VCaP (cell line): ENCODE data around the gene GTPBP1.
A peak's percentile ranks its signal among the peaks of the same experiment; 100 is the strongest.

Experiments
- H3K27ac ChIP-seq: fragments of 450-650 bp; 2 replicates; pipeline ENCODE4 v1.5.1; 2017
- TF ChIP-seq, protein P1 (sequence below): fragments of 450-650 bp; conservative IDR thresholded peaks from 2 replicates; pipeline ENCODE4 v1.5.1; 2017; ENCODE audit warnings: mild to moderate bottlenecking, moderate library complexity

The GTPBP1 gene

DNA sequence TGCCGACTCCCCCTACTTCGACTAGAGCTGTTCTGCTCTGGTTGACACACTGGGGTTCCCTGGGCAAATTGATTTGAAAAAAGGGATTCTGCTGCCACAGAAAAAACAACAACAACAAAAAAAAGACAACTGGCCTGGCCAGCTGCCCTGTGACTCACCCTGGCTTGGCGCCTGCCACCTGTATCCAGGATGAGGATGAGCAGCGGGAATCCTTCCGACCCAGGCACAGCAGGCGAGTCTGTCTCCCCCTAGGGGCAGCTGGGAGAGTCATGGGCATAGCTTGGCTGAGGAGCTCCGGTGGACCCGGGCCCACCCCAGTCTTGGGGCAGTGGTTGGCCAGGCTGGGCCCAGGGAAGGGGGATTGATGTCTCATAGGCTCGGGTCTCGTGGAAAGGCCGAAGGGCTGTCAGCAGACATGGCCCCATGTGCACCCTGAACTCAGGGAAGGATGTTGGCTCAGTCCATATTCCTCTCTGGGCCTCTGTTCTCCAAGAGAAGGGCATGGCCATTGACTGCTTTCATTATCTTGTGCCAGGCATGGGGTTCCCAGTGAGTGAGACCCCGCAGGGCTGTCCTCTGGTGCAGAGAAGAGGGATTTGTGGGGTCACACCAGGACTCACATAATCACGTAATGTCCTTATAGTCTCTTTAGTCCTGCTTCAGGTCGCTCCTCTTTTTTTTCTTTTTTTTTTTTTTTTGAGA is 60.5 kb downstream of the GTPBP1 start:
- TF ChIP-seq, protein P1, sequence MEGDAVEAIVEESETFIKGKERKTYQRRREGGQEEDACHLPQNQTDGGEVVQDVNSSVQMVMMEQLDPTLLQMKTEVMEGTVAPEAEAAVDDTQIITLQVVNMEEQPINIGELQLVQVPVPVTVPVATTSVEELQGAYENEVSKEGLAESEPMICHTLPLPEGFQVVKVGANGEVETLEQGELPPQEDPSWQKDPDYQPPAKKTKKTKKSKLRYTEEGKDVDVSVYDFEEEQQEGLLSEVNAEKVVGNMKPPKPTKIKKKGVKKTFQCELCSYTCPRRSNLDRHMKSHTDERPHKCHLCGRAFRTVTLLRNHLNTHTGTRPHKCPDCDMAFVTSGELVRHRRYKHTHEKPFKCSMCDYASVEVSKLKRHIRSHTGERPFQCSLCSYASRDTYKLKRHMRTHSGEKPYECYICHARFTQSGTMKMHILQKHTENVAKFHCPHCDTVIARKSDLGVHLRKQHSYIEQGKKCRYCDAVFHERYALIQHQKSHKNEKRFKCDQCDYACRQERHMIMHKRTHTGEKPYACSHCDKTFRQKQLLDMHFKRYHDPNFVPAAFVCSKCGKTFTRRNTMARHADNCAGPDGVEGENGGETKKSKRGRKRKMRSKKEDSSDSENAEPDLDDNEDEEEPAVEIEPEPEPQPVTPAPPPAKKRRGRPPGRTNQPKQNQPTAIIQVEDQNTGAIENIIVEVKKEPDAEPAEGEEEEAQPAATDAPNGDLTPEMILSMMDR, result peak; percentile 85
- H3K27ac ChIP-seq, result no peak overlapping the region

DNA sequence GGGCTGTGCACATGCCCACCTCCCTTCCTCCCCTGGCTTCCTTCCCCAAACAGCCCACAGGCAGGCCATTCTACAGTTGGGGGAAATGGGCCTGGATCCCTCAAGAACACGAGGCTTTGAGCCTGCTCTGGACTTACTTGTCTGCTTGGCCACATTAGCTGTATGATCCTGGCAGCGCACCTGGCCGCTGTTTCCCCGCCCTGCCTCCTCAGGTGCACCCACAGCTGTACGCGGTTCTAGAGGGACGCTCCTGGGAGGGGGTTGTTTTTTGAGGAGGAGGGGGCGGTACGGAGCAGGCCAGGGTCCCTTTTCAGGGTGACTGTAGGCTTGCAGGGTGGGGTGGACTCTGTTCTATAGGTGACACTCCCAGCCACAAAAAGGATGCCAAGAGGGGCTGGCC is 61.6 kb downstream of the GTPBP1 start:
- TF ChIP-seq, protein P1, result no peak
- H3K27ac ChIP-seq, result no peak overlapping the region

GRCh38 chr22:38768036-38768435 is 62.3 kb downstream of the GTPBP1 start:
- TF ChIP-seq, protein P1, result no peak

GRCh38 chr22:38770257-38770949 is 64.7 kb downstream of the GTPBP1 start:
- H3K27ac ChIP-seq, result no peak overlapping the region
- TF ChIP-seq, protein P1, result no peak

More at GRCh38 chr22:38768036-38768435, 62.3 kb downstream of the GTPBP1 start:
- no peak overlapping the region for H3K27ac ChIP-seq

- TF ChIP-seq, protein P1, result no peak
- no peak overlapping the region for H3K27ac ChIP-seq
Observed at GRCh38 chr22:38772623-38772873, 66.8 kb downstream of the GTPBP1 start.

GRCh38 chr22:38773363-38773946 is 67.7 kb downstream of the GTPBP1 start:
- TF ChIP-seq, protein P1, result no peak
- H3K27ac ChIP-seq, result no peak overlapping the region

DNA sequence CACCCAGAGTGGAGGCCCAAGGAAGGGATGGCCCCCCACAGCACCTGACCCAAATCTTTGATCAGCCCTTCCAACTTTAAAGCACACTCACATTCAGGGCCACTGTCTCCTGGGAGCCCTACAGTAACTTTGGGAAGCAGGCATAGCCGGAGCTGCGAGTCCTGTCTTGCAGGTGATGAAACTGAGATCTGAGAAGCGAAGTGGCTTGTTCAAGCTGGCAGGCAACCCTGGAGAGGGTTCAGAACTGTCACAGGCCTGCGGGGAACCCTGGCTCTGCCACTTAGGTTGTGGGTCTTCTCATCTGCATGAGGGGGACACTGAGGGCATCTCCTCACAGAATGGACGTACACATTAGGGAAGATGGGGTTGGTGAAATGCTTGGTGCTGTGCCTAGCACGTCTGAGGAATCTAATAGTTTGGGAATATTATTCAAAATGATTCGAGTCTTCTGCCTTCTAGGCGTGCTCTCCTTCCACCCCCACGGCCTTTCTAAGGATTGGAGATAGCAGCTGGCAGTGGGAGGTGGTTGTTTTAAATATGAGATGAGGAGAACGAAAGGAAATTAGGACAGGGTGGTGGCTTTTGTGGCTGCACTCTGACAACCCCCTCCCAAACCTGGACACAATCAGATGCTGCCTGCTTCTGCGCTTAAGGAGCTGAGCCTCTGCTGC is 68.9 kb downstream of the GTPBP1 start:
- no peak overlapping the region for H3K27ac ChIP-seq
- TF ChIP-seq, protein P1, result no peak
